Astrocyte of the hippocampus (primary cell): Measurements from ENCODE around the gene PLA2G4E.

ENCODE experiments used
- DNase-seq: peaks from one replicate; pipeline ENCODE4 v3.0.0; 2011; ENCODE audit warnings: low read depth, low spot score

The PLA2G4E gene

GRCh38 chr15:42020713-42021273 lies at the start of gene PLA2G4E:
TSS of gene PLA2G4E (minus strand) at chr15:42021042. CDS start at chr15:42021030, 12 bp downstream.
- no peak for DNase-seq

- DNase-seq = no peak
Observed at GRCh38 chr15:42070279-42070975, 49.6 kb upstream of the PLA2G4E start.

- DNase-seq = no peak
Observed at GRCh38 chr15:42069496-42070278, 48.8 kb upstream of the PLA2G4E start.

- DNase-seq = no peak
Observed at GRCh38 chr15:42069025-42069424, 48.2 kb upstream of the PLA2G4E start.

GRCh38 chr15:42068601-42069000 lies 47.8 kb upstream of the PLA2G4E start:
- no peak for DNase-seq

- DNase-seq = no peak
Observed at GRCh38 chr15:42066764-42067415, 46.0 kb upstream of the PLA2G4E start.

GRCh38 chr15:42065468-42065867 lies 44.6 kb upstream of the PLA2G4E start:
- DNase-seq = no peak

GRCh38 chr15:42065033-42065432 lies 44.2 kb upstream of the PLA2G4E start:
- no peak for DNase-seq

- no peak for DNase-seq
Observed at GRCh38 chr15:42064271-42064670, 43.4 kb upstream of the PLA2G4E start.

GRCh38 chr15:42063122-42063848 lies 42.4 kb upstream of the PLA2G4E start:
- DNase-seq = no peak

GRCh38 chr15:42062284-42062806 lies 41.5 kb upstream of the PLA2G4E start:
- DNase-seq = no peak

GRCh38 chr15:42060797-42061196 lies 40.0 kb upstream of the PLA2G4E start:
- no peak for DNase-seq

GRCh38 chr15:42060477-42060763 lies 39.6 kb upstream of the PLA2G4E start:
- no peak for DNase-seq

- DNase-seq = peak; percentile 60
Observed at GRCh38 chr15:42059661-42060476, 39.0 kb upstream of the PLA2G4E start.

- no peak for DNase-seq
Observed at GRCh38 chr15:42058791-42059190, 37.9 kb upstream of the PLA2G4E start.

- no peak for DNase-seq
Observed at GRCh38 chr15:42057799-42058646, 37.2 kb upstream of the PLA2G4E start.

- DNase-seq = peak; percentile 88
Observed at GRCh38 chr15:42056934-42057798, 36.3 kb upstream of the PLA2G4E start.

- no peak for DNase-seq
Observed at GRCh38 chr15:42053914-42054313, 33.1 kb upstream of the PLA2G4E start.

- no peak for DNase-seq
Observed at GRCh38 chr15:42053010-42053409, 32.2 kb upstream of the PLA2G4E start.
